DOHH2 (cell line): ENCODE results near the gene UBR2.
A peak's percentile ranks its signal among the peaks of the same experiment; 100 is the strongest.
"Not testable (repeated sequence)": the region's sequence is repeated elsewhere in the genome, so short reads cannot be mapped to it uniquely, and the experiment has no call there.

Source experiments
- H3F3A ChIP-seq: fragments of 200-600 bp; sonication (generic), shearing (Covaris generic); 2 replicates; pipeline ENCODE4 v1.6.0; 2016; ENCODE audit warnings: antibody characterized with exemption, mild to moderate bottlenecking; ENCODE audit not compliant: control insufficient read depth, insufficient read depth
- H3K27ac ChIP-seq: fragments of 200-600 bp; sonication (generic); 2 replicates; pipeline ENCODE4 v1.5.1; 2014; ENCODE audit warnings: low read depth, mild to moderate bottlenecking, low read length, moderate library complexity
- H3K27me3 ChIP-seq: fragments of 200-600 bp; sonication (generic); 2 replicates; pipeline ENCODE4 v1.6.1; 2014; ENCODE audit warnings: mild to moderate bottlenecking, low read length, mixed read lengths; ENCODE audit not compliant: control insufficient read depth
- H3K36me3 ChIP-seq: fragments of 200-600 bp; sonication (generic); 2 replicates; pipeline ENCODE4 v1.6.1; 2014; ENCODE audit warnings: mild to moderate bottlenecking, low read length, moderate library complexity, mixed read lengths; ENCODE audit not compliant: control insufficient read depth
- H3K4me1 ChIP-seq: fragments of 200-600 bp; sonication (generic); 2 replicates; pipeline ENCODE4 v1.6.1; 2014; ENCODE audit warnings: mild to moderate bottlenecking, low read length, mixed read lengths; ENCODE audit not compliant: control insufficient read depth
- H3K4me2 ChIP-seq: fragments of 200-600 bp; sonication (generic); 2 replicates; pipeline ENCODE4 v1.6.0; 2014; ENCODE audit warnings: mild to moderate bottlenecking, low read length, moderate library complexity
- H3K4me3 ChIP-seq: fragments of 200-600 bp; sonication (generic); 2 replicates; pipeline ENCODE4 v1.5.1; 2014; ENCODE audit warnings: mild to moderate bottlenecking, low read length, mixed read lengths
- H3K79me2 ChIP-seq: fragments of 200-600 bp; sonication (generic); 2 replicates; pipeline ENCODE4 v1.6.1; 2014; ENCODE audit warnings: mild to moderate bottlenecking, low read length, mixed read lengths; ENCODE audit not compliant: control insufficient read depth
- H3K9me2 ChIP-seq: fragments of 200-600 bp; sonication (generic); replicated peaks from 2 replicates; pipeline ENCODE4 v1.6.1; 2014; ENCODE audit warnings: mild to moderate bottlenecking, low read length, mixed read lengths; ENCODE audit not compliant: control insufficient read depth
- H3K9me3 ChIP-seq: fragments of 200-600 bp; sonication (generic); 2 replicates; pipeline ENCODE4 v1.6.1; 2014; ENCODE audit warnings: antibody characterized with exemption, low read length, mixed read lengths; ENCODE audit not compliant: control insufficient read depth, insufficient read depth
- H4K20me1 ChIP-seq: fragments of 200-600 bp; sonication (generic); 2 replicates; pipeline ENCODE4 v1.6.0; 2014; ENCODE audit warnings: low read depth, mild to moderate bottlenecking, antibody characterized with exemption, low read length, moderate library complexity; ENCODE audit not compliant: control insufficient read depth, insufficient read depth
- CTCF ChIP-seq: fragments of 200-600 bp; sonication (generic); IDR thresholded peaks from one replicate; pipeline ENCODE4 v1.5.1; 2014; ENCODE audit warnings: antibody characterized with exemption, mild to moderate bottlenecking, low read depth, low read length; ENCODE audit not compliant: poor library complexity, severe bottlenecking
- EZH2phosphoT487 ChIP-seq: fragments of 200-600 bp; sonication (generic); IDR thresholded peaks from 2 replicates; pipeline ENCODE4 v1.6.1; 2017; ENCODE audit warnings: borderline replicate concordance, mild to moderate bottlenecking, antibody characterized with exemption, low read length, moderate library complexity, mixed read lengths

Gene UBR2

DNA sequence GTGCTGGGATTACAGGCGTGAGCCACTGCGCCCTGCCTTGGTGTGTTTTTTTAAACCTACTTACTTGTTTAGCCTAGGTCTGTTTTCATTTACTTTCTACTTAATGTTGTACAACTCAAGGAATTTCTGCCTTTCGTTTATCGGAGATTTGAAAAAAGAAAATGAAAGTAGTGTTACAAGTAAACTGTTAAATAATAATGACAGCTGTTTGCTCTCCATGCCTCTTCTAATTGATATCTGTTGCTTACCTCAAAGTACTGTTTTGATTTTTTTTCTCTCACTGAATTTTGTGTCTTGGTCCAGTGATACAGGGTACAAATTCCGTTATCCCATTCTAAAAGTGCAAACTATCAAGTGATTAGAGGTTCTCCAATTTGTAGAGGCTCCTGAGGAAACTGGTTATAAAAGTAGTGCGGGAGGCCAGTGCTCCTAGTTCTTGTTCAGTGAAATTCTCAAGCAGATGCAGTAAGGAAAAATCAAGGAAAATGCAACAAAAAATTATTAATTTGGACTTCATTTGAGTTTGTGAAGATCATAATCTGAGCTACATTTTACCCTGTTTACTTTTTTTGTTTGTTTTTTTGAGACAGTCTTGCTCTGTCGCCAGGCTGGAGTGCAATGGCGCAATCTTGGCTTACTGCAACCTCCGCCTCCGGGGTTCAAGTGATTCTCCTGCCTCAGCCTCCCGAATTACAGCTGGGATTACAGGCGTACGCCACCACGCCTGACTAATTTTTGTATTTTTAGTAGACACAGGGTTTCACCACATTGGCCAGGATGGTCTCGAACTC is 2.2 kb downstream of the UBR2 start:
- Histone ChIP-seq H3K4me1 (peaks cover 45% of the 10 kb centered on the region), H3K27ac (no peak overlapping the region), H3K79me2 (peaks cover 70% of the 10 kb centered on the region), H3K36me3 (peaks cover 23% of the 10 kb centered on the region), H3F3A (peaks cover 6% of the 10 kb centered on the region; the same call in 1 of the 2 replicates), H3K4me3 (peak overlapping the region; percentile 99), H4K20me1 (no peaks in the 10 kb centered on the region), H3K9me2 (no peaks in the 10 kb centered on the region), H3K4me2 (peak overlapping the region; percentile 95), H3K27me3 (no peaks in the 10 kb centered on the region), H3K9me3 (no peaks in the 10 kb centered on the region)
- TF ChIP-seq CTCF (no peak), EZH2phosphoT487 (no peak)

DNA sequence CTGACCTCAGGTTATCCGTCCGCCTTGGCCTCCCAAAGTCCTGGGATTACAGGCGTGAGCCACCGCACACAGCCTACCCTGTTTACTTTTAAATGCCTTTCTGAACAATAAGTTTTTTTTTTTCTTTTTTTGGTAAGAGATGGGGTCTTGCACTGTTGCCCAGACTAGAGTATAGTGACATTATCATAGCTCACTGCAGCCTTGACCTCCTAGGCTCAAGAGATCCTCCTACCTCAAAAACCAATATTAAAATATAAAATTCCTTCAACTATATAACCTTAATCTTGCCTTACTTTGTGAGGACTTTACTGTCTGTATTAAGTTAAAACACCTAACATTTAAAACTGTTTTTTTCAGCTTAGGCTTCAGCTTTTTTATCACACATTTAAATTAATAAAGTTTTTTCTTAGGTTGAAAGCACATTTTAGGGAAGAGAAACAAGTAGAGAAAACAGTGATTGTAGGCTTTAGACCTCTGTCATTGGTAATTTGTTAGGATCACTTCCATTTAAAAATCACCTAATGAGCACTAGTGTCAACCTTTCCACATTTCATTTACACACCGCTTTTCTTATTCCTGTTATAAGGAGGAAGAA is 2.9 kb downstream of the UBR2 start:
- Histone ChIP-seq H3K27ac (no peak overlapping the region), H3K79me2 (peaks cover 77% of the 10 kb centered on the region), H3K36me3 (peaks cover 23% of the 10 kb centered on the region), H4K20me1 (no peaks in the 10 kb centered on the region), H3K9me2 (no peaks in the 10 kb centered on the region), H3F3A (peaks cover 10% of the 10 kb centered on the region), H3K27me3 (no peaks in the 10 kb centered on the region), H3K4me3 (no peak overlapping the region), H3K9me3 (no peaks in the 10 kb centered on the region), H3K4me2 (no peak overlapping the region), H3K4me1 (peaks cover 52% of the 10 kb centered on the region)
- no peak for TF ChIP-seq EZH2phosphoT487
- no peak for TF ChIP-seq CTCF

DNA sequence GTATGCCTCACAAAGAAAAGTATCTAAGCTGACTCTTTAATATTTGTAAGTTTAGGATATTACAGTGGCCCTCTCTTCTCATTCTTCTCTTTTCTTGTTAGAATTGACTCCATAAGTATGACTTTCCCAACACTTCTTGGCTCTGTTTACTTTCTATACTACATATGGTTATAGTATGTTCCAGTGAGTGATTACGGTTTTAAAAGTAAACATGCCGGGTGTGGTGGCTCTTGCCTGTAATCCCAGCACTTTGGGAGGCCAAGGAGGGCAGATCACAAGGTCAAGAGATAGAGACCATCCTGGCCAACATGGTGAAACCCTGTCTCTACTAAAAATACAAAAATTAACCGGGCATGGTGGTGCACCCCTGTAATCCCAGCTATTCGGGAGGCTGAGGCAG is 3.4 kb downstream of the UBR2 start:
- not testable (repeated sequence) for H3K4me3 ChIP-seq, H3K9me2 ChIP-seq, H3K27me3 ChIP-seq, H4K20me1 ChIP-seq, H3K27ac ChIP-seq, H3K4me2 ChIP-seq, H3K9me3 ChIP-seq
- peaks cover 23% of the 10 kb centered on the region for H3K36me3 ChIP-seq
- H3K79me2 ChIP-seq = peaks cover 81% of the 10 kb centered on the region
- peaks cover 57% of the 10 kb centered on the region for H3K4me1 ChIP-seq
- H3F3A ChIP-seq = peaks cover 16% of the 10 kb centered on the region
